AG04450 (cell line): ENCODE data around the gene NPAS3. TPM values are rescaled to one million over a fixed set of nuclear protein-coding genes. Genes with fewer than 3 reads are reported as not detected.

Experiments used
- CTCF ChIA-PET: fragments of 300-600, 350-600 bp; formaldehyde crosslinking; extraction: SDS; loops from one replicate; lab custom pipeline; 2022; ENCODE audit warnings: antibody characterized with exemption, inconsistent platforms; lab: Charles Lee
- POLR2A ChIA-PET: fragments of 350-600 bp; formaldehyde crosslinking; extraction: SDS; loops from one replicate; lab custom pipeline; 2021; ENCODE audit warnings: antibody characterized with exemption, inconsistent platforms; lab: Yijun Ruan, JAX
- DNase-seq: peaks from one replicate; pipeline ENCODE4 v3.0.0-alpha.2; 2011; ENCODE audit warnings: low read depth, low spot score
- H3K27ac ChIP-seq: one replicate; pipeline ENCODE4 v1.5.1; 2012; ENCODE audit warnings: low read depth, low read length, control low read depth
- H3K27me3 ChIP-seq: one replicate; pipeline ENCODE4 v1.6.0; 2012; ENCODE audit warnings: low read length; ENCODE audit not compliant: control insufficient read depth, insufficient read depth
- H3K4me3 ChIP-seq: 2 replicates; pipeline ENCODE4 v1.5.1; 2011; ENCODE audit warnings: mild to moderate bottlenecking, low read depth, low read length, control low read depth
- H3K9me3 ChIP-seq: 2 replicates; pipeline ENCODE4 v1.5.1; 2012; ENCODE audit warnings: low read length; ENCODE audit not compliant: control insufficient read depth, insufficient read depth
- polyA plus RNA-seq: library from polyadenylated mRNA; depleted of rRNA; stranded (reverse); fragments of >200 nt; gene quantifications from 2 replicates; pipeline ENCODE4 v1.2.3, GENCODE V29; 2011
- TF ChIP-seq, protein P1 (sequence below): IDR thresholded peaks from 2 replicates; pipeline ENCODE4 v1.5.1; 2011; ENCODE audit warnings: low read depth, low read length, control low read depth, inconsistent platforms

Gene NPAS3
- polyA plus RNA-seq, 1 experiment: not detected

DNA sequence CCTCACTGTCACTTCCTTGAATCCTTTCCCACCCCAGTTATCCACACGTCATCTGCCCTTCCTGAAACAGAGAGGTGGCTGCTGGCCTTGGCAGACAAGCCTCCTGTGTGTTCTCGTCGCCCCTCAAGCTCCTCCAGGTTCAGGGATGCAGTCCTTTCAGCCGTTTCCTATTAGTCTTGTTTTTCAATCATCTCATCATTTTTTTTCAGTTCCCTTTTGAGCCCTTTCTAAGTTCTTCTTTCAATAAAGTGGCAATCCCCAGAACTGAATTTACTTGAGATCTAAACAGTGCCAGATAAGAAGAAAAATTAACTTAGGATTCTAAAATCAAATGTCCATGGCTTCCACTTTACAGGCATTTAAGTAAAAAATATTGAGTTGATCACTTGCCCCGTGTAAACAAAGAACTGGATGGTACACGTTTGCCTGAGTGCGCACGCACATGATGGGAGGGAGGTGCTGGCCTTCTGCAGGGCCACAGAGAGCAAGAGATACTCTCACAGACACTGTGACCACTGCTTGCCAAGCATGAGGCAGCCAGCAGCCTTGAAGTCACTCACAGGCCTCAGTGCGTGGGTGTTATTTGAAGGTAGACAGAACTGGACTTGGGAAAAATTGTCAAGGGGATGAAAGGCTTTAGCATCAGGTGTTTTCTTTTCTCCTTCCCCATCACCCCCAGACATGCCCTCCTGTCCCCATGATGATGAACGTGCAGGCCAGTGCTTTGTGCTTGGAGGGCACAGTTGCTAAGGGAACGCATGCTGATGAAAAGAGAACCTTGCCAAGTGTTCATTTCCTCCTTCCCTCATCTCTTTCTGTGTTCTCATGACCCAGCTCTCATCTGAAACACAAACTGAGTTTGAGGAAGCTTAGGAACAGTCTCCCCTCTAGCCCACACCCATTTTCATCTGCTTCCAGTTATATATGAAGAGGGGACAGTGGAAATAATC lies 603.9 kb downstream of the NPAS3 start:
- Histone ChIP-seq H3K27ac (no peak overlapping the region), H3K4me3 (no peak overlapping the region), H3K9me3 (no peaks in the 10 kb centered on the region), H3K27me3 (no peaks in the 10 kb centered on the region)
- DNase-seq: no peak
- ChIA-PET POLR2A (no interaction called here), CTCF (no interaction called here)
- TF ChIP-seq, protein P1, sequence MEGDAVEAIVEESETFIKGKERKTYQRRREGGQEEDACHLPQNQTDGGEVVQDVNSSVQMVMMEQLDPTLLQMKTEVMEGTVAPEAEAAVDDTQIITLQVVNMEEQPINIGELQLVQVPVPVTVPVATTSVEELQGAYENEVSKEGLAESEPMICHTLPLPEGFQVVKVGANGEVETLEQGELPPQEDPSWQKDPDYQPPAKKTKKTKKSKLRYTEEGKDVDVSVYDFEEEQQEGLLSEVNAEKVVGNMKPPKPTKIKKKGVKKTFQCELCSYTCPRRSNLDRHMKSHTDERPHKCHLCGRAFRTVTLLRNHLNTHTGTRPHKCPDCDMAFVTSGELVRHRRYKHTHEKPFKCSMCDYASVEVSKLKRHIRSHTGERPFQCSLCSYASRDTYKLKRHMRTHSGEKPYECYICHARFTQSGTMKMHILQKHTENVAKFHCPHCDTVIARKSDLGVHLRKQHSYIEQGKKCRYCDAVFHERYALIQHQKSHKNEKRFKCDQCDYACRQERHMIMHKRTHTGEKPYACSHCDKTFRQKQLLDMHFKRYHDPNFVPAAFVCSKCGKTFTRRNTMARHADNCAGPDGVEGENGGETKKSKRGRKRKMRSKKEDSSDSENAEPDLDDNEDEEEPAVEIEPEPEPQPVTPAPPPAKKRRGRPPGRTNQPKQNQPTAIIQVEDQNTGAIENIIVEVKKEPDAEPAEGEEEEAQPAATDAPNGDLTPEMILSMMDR: no peak

DNA sequence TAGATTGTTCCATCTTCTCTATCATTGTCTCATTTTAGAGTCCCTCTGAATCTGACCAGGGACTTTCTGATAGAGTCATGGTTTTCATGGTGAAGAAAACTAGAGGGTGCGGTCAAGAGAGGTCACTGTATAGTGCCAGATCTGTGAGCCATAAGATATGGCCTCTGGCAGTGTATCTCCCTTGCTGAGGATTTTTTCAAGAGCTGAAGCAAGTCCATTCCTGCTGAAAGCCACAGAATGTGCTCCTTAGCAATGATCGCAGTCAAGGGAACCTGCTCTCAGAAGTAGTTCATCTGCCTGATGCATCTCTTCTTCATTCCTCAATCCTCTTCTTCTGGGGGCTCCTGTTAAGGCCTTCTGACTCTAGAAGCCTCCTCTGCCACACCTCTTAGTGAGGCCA lies 607.0 kb downstream of the NPAS3 start:
- Histone ChIP-seq H3K27ac (no peak overlapping the region), H3K4me3 (no peak overlapping the region), H3K9me3 (no peaks in the 10 kb centered on the region), H3K27me3 (no peaks in the 10 kb centered on the region)
- no peak for DNase-seq
- ChIA-PET POLR2A (no interaction called here), CTCF (no interaction called here)
- TF ChIP-seq, protein P1: no peak

GRCh38 chr14:33548606-33549005 lies 609.9 kb downstream of the NPAS3 start:
- DNase-seq: no peak
- POLR2A ChIA-PET: no interaction called here
- H3K27ac ChIP-seq: no peak overlapping the region
- no peaks in the 10 kb centered on the region for H3K9me3 ChIP-seq
- CTCF ChIA-PET: no interaction called here
- H3K27me3 ChIP-seq: no peaks in the 10 kb centered on the region
- TF ChIP-seq, protein P1: no peak
- no peak overlapping the region for H3K4me3 ChIP-seq

- CTCF ChIA-PET: no interaction called here
These were observed 613.3 kb downstream of the NPAS3 start for GRCh38 chr14:33551963-33552362.

More at GRCh38 chr14:33551963-33552362, 613.3 kb downstream of the NPAS3 start:
- Histone ChIP-seq H3K27ac (no peak overlapping the region), H3K27me3 (no peaks in the 10 kb centered on the region), H3K9me3 (no peaks in the 10 kb centered on the region), H3K4me3 (no peak overlapping the region)
- POLR2A ChIA-PET: no interaction called here
- TF ChIP-seq, protein P1: no peak
- no peak for DNase-seq
